ENCODE measurements around the gene WDR33.

- TF ChIP-seq RFX5 (IDR thresholded peaks at IDR 0.05; ENCODE audit: low read depth, low read length) = no peak
- no peak for TF ChIP-seq POLR2A (IDR thresholded peaks at IDR 0.05; ENCODE audit: low read depth, low read length)
- TF ChIP-seq CTCF (conservative IDR thresholded peaks at IDR 0.05; ENCODE audit: low read depth, low read length) = no peak
- no peak for TF ChIP-seq CHD1 (IDR thresholded peaks at IDR 0.05; ENCODE audit: low read depth, low read length)
- no peak for TF ChIP-seq USF2 (IDR thresholded peaks at IDR 0.05; ENCODE audit: low read depth, low read length)
- TF ChIP-seq MAFK (IDR thresholded peaks at IDR 0.05; ENCODE audit: low read depth, low read length) = no peak
Observed at GRCh38 chr2:127739800-127740199, 71.2 kb downstream of the WDR33 start.
